NK-92 treated with Interleukin-12 subunit alpha and Interleukin-12 subunit beta, amount 100 ng/mL, for 24 hours (cell line): Measurements from ENCODE around the gene AKAP9.
"Not testable (repeated sequence)": the region's sequence is repeated elsewhere in the genome, so short reads cannot be mapped to it uniquely, and the experiment has no call there.

Experiments
- DNase-seq: peaks from one replicate; lab custom pipeline; 2025; lab: John Stamatoyannopoulos, UW

AKAP9 gene

DNA sequence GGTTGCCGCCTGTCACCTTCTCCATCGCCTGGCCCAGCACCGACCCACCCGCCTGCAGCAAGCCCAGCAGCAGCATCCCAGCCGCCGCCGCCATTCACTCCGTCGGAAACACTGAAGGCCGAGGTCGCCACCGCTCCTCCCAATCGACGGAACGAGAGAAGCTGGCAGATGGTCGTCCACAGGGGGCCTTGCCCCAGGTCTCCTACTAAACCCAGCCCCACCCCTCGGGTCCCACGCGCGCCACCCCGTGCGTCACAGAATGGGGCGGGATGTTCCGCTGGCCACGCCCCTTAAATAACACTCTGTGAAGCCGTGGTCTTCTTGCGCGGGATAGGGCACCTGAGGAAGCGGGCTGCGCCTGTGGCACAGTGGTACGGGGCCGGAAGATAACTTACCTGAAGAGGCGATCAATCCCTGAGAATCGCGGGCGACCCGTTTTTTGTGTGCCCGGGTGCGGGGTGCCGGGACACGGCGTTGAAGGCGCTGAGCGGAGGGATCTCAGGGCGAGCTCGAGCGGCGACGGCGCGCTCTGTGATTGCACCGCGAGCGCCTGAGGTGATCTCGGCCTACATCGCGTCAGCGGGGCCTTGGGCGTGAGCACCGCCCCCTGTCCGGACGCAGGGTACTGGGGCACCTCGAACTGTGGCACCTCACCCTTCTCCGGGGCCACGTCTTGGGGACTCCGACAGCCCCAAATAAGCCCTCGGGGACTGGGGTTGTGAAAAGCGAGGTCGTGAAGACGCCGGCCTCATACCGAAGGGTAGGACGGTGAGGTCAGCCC, 193.8 kb downstream of the AKAP9 start, which contains the start of gene CYP51A1:
TSS of gene CYP51A1 (minus strand) at position 207 of the 781 bp plus-strand sequence. CDS start at position 94, 113 bp downstream.
- peak; percentile 85 for DNase-seq

GRCh38 chr7:92135052-92135889, 194.6 kb downstream of the AKAP9 start:
- DNase-seq: no peak

GRCh38 chr7:92137557-92137956, 196.9 kb downstream of the AKAP9 start:
- no peak for DNase-seq

GRCh38 chr7:92141161-92141560, 200.5 kb downstream of the AKAP9 start:
- DNase-seq: no peak

DNA sequence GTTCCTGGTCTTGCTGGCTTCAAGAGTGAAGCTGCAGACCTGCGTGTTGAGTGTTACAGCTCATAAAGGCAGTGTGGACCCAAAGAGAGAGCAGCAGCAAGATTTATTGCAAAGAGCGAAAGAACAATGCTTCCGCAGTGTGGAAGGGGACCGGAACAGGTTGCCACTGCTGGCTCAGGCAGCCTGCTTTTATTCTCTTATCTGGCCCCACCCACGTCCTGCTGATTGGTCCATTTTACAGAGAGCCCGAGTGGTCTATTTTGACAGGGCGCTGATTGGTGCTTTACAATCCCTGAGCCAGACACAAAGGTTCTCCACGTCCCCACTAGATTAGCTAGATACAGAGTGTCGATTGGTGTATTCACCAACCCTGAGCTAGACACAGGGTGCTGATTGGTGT, 202.1 kb downstream of the AKAP9 start:
- not testable (repeated sequence) for DNase-seq

GRCh38 chr7:92143192-92143880, 202.7 kb downstream of the AKAP9 start:
- DNase-seq: not testable (repeated sequence)

DNA sequence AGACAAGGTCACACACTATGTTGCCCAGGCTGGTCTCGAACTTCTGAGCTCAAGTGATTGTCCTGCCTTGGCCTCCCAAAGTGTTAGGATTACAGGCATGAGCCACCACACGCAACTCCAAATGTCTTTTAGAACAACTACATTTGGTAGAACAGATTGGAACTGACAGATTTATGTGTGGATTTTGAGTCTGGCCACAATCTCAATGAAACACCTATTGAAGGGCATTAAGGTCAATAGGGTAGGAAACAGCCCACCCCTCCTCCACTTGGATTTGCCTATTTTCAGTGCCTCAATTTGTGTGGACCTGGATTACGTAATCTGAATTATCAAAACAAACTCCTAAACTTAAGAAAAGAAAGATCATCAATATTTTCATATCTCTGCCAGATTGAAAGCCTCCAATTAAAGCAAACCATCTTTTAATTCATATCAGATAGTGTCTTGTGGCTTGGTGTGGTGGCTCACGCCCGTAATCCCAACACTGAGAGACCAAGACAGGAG, 209.1 kb downstream of the AKAP9 start:
- no peak for DNase-seq

DNA sequence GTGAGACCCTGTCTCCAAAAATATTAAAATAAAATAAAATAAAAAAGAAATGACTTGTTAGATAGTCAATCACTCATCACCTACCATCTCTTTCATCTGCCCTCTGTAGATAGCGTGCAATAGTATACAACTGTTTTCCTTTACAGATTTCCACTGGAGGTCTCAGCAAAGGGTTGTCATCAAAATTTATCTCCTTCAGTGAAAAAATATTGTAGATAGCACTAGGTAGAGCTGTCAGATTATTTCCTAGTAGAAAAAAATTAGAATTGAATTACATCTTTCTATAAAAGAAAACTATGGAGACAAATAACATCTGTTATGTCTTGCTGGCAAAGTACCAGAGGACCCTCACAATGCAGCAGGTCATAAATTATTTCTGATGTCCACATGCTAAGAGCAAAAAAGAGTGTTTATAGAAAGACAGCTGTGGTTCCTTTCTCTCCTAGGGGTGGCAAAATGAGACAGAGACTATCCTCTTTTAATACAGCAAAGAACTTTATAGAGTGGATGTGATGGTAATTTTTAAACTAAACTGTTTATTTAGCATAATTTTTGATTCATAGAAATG, 209.9 kb downstream of the AKAP9 start:
- DNase-seq: no peak

DNA sequence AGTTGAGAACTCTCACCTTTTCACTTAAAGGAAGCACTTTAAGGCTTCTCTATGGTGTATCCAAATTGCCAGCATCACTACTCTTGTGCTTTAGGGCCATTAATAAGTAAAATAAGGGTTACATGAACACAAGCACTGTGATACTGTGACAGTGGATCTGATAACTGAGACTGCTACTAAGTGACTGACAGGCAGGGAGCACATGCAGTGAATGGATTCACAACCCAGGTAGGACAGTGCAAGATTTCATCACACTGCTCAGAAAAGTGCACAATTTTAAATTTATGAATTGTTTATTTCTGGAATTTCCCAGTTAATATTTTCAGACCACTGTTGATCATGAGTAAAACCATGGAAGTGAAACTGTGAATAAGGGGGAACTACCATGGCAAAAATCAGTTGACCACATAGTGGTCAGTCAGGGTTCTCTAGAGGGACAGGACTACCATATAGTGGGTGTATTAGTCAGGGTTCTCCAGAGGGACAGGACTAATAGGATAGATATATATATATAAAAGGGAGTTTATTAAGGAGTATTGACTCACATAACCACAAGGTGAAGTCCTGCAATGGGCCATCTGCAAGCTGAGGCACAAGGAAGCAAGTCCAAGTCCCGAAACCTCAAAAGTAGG, 214.6 kb downstream of the AKAP9 start:
- no peak for DNase-seq

DNA sequence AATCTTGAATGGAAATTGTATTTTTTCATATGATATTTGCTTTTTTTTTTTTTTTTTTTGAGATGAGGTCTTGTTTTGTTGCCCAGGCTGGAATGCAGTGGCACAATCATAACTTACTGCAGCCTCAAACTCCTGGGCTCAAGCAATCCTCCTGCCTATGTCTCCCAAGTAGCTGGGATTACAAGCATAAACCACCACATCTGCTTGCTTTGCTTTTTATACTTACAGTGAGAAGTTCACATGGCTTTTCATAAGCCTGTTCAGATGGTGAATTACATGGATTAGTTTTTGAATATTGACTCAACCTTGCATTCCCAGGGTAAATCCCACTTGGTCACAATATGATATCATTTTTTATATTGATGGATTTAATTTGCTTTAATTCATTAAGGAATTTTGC, 216.3 kb downstream of the AKAP9 start:
- no peak for DNase-seq

- no peak for DNase-seq
Measured at GRCh38 chr7:92158660-92159575, 218.3 kb downstream of the AKAP9 start.
